WI38 (cell line): ENCODE measurements around the gene S100A3.

Source experiments
- H3K4me3 ChIP-seq: 2 replicates; pipeline ENCODE4 v1.5.1; 2011; ENCODE audit warnings: low read depth, mild to moderate bottlenecking, control low read depth, low read length
- TF ChIP-seq, protein P1 (sequence below): IDR thresholded peaks from 2 replicates; pipeline ENCODE4 v1.5.1; 2012; ENCODE audit warnings: low read depth, mild to moderate bottlenecking, control low read depth, low read length

The S100A3 gene

DNA sequence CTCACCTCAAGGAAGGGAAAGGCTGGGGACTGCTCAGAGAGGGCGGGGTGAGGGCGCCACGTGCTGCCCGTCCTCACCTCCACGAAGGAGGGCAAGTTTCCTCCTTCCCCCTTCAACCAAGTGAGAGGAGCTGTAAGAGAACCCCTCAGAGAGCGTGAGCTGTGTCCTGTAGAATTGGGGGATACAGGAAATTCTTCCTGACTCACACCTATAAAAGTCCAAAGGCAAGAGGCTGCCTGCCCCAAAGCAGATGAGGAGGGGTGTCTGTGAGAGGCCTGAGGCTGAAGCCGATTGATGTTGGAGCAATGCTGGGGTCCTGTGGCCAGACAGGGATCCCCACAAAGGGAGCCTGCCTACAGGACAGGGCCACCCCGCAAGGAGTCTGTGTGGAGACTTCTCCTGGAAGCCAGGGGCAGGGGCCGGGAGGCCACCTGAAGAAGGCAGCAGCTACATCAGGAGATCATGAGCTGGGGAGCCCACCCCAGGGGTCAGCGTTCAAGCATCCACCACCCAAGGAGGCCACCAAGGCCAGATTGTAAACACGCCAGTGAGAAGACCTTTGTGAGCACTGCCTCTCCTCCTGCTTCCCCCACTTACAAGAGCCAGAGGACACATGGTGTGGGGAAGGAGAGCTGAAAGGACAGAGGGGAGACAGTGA, 41.0 kb downstream of the S100A3 start:
- H3K4me3 ChIP-seq, result no peak overlapping the region

DNA sequence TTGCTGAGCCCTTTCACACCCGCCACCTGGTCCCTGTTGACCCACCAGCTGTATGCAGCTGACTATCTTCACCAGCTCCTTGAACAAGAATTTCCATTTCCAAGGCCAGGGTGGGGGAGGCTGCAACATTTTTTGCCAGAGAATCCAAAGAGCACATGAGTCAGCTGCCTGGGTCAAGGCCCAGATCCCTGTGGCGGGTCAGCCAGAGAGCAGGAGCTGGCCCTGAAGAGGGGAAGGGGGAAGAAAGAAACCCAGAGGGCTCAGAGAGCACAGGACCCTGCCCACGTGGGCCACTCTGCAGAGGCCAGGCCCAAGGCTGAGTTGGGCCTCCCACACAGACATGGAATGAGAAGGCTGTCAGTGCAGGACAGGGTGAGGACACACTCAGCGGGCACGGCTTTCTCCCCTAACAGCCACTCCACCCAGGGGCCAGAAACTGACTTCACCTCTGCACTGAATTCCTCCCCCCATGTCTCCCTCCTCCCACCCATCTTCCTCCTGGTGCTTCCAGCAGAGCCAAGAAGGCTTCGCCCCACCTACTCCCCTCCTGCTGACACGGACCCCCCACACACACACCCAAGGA, 42.1 kb downstream of the S100A3 start:
- H3K4me3 ChIP-seq, result no peak overlapping the region
- TF ChIP-seq, protein P1, sequence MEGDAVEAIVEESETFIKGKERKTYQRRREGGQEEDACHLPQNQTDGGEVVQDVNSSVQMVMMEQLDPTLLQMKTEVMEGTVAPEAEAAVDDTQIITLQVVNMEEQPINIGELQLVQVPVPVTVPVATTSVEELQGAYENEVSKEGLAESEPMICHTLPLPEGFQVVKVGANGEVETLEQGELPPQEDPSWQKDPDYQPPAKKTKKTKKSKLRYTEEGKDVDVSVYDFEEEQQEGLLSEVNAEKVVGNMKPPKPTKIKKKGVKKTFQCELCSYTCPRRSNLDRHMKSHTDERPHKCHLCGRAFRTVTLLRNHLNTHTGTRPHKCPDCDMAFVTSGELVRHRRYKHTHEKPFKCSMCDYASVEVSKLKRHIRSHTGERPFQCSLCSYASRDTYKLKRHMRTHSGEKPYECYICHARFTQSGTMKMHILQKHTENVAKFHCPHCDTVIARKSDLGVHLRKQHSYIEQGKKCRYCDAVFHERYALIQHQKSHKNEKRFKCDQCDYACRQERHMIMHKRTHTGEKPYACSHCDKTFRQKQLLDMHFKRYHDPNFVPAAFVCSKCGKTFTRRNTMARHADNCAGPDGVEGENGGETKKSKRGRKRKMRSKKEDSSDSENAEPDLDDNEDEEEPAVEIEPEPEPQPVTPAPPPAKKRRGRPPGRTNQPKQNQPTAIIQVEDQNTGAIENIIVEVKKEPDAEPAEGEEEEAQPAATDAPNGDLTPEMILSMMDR, result no peak

More for the DNA sequence above, 41.0 kb downstream of the S100A3 start:
- TF ChIP-seq, protein P1, result no peak

DNA sequence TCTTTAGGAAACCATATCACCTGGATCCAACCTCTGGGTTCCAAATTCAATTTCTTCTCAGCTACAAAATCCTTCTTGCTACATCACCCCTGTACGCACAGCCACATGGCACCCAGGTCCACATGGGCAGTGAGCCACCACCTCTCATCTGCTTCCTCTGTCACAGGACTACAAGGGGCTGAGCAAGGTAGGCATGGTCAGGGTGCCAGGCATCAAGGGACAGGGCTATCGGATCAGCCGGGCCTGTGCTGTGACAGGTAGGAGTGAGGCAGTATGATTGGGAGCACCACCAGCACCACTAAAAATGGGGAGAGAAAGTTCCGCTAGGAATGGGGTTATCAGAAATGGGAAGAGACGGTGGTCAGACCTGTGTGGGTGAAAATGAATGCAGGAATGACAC, 42.7 kb downstream of the S100A3 start:
- TF ChIP-seq, protein P1, result no peak
- H3K4me3 ChIP-seq, result no peak overlapping the region

DNA sequence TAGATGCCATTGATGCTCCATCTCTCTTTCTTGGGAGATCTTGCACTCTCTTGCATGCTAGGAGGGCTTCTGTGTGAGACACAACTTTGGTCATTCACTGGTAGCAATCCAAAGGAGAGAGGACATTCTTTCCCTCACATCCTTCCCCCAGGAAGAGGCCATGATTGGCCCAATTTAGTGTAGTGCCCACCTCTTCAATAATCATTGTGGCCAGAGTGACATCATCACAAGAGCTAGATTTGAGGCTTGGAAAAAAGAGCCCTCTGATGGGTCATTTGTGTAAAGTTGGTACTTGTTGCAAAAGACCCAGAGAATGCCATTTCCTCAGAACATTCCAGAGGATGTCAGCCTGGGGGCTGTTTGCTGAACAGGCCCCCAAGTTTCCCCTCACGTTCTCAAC, 43.5 kb downstream of the S100A3 start:
- no peak overlapping the region for H3K4me3 ChIP-seq
- TF ChIP-seq, protein P1, result no peak

GRCh38 chr1:153503766-153504165, 45.3 kb downstream of the S100A3 start:
- H3K4me3 ChIP-seq, result no peak overlapping the region
- TF ChIP-seq, protein P1, result no peak

DNA sequence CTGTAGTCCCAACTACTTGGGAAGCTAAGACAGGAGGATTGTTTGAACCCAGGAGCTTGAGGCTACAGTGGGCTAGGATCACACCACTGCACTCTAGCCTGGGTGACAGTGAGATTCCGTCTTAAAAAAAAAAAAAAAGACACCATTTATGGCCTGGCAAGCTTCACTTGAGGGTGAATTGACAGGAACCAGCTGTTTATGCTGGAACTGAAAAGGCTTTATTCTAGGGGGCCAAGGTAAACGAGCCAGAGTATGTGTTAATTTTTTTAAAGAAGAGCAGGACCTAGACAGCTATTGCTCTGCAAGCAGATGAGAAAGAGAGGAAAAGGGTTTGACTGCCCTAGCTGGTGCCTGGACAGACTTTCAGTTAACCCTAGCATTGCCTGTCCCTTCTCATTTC, 50.3 kb downstream of the S100A3 start:
- TF ChIP-seq, protein P1, result no peak
- no peak overlapping the region for H3K4me3 ChIP-seq
